Fibroblast of upper back skin (primary cell): ENCODE data around the gene SPIB.
A peak's percentile ranks its signal among the peaks of the same experiment; 100 is the strongest.
"Not testable (repeated sequence)": the region's sequence is repeated elsewhere in the genome, so short reads cannot be mapped to it uniquely, and the experiment has no call there.

Experiments
- DNase-seq: peaks from one replicate; pipeline ENCODE4 v3.0.0-alpha.2; 2013

Gene SPIB

DNA sequence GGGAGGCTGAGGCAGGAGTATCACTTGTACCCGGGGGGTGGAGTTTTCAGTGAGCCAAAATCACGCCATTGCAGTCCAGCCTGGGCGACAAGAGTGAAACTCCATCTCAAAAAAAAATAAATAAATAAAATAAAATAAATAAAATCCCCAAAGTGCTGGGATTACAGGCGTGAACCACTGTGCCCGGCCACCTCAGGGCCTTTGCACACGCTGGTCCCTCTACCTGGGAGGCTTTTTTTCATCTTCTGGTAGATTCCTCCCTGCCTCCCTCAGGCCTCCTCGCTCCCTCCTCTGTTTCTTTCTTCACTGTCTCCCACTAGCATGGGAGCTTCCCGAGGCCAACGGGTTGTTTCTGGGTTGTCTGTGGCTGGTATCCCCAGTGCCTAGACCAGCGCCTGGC is 29.0 kb downstream of the SPIB start:
- DNase-seq, result no peak

DNA sequence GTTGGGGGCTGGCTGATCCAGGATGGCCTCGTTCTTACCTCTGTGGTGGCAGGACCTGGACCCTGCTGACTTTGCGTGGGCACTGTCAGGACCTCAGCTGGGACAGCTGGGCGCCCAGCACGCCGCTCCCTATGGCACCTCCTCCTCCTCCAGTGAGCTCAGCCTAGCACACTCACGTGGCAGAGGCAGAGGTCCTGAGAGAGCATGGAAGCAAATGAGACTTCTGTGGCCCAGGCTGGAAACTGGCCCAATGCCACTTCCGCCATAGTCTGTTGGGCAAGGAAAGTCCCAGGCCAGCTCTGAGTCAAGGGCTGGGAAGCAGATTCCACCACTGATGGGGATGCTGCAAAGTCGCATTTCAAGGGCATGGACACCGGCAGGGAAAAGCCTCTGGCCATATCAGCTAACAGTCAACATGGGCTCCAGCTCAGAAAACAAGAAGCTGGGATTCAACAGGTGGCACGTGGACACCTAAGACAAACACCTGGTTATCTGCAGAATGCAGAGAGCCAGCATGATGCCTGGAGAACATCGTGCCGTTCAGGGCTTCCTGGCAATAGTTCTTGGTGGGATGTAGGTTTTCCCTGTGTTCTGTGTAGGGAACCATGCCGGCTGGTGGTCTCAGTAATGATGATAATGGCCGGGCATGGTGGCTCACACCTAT is 30.6 kb downstream of the SPIB start:
- no peak for DNase-seq

DNA sequence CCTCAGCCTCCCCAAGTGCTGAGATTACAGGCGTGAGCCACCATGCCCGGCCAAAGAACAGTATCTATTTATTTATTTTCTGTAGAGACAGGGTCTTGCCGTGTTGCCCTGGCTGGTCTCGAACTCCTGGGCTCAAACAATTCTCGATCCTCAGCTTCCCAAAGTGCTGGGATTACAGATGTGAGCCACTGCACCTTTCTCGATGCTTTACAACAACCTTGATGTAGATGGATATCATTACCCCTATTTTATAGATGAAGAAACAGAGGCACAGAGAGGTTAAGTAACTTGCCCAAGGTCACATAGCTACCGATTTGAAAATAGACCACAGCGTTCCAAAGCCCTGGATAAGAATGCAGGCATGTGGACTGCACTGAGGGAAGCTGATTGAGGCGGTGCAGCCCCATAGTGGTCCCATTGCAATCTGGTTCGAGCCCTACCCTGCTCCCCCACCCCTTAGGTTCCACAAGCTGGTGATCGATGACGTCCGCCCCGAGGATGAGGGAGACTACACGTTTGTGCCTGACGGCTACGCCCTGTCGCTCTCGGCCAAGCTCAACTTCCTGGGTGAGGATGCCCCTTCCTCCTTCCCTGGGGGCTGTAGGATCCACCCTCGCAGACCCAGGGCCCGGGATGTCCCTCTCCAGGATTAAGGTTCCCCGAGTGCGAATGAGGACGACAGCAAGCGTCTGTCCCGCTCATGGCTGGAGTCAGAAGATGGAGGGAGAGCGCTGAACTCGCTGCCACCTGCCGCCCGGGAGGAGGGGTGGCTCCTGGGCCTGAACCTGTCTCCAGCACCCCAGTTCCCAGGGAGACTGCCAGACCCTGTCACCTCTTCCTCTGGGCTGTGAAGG is 31.9 kb downstream of the SPIB start:
- no peak for DNase-seq

DNA sequence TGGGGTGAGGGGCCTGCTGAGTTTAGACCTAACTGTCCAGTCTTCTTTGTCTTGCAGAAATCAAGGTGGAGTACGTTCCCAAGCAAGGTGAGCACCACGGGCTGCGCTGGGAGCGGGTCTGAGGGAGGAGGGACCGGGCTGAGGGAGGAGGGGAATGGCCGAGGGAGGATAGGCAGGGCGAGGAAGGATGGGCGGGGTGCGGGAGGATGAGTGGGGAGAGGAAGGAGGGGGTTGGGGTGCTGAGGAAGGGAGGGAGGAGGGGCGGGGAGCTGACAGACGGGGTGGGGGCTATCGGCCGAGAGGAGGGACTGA is 32.4 kb downstream of the SPIB start:
- no peak for DNase-seq

DNA sequence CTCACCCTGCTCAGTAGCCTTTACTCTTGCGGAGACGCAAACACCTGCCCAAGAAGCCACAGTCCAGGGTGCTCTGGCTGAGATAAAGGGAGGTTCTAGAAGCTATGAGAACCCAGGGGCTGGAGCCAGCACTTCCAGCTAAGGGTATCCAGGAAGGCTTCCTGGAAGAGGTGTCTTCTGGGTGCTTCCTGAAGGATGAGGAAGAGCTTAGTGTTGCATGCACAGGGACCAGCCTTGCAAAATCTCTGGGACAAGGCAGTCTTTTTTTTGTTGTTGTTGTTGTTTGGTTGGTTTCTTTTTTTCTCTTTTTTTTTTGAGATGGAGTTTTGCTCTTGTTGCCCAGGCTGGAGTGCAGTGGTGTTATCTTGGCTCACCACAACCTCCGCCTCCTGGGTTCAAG is 34.5 kb downstream of the SPIB start:
- DNase-seq, result no peak

DNA sequence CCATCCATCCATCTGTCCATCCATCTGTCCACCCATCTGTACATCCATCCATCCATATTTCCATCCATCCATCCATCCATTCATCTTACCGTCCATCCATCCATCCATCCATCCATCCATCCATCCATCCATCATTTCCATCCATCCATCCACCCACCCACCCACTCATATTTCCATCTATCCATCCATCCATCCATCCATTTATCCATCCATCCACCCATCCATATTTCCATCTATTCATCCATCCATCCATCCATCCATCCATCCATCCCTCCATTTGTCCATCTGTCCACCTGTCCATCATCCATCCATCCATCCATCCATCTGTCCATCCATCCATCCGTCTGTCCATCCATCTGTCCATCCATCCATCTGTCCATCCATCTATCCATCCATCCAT is 37.3 kb downstream of the SPIB start:
- DNase-seq, result no peak

DNA sequence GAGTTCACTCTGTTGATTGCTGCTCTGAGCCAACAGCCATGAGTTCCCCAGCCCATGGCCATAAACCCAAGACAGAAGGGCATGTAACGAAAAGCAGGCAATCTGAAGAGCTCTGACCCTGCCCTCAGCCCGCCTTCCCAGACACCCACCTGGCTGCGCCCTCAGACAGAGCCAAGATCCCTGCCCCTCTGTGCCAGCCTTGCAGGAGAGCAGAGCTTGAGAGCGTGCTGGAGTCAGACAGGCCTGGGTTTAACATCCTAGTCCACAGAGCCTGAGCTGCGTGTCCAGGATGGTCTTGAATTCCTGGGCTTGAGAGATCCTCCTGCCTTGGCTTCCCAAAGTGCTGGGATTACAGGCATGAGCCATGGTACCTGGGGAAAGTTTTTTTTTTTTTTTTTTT is 38.6 kb downstream of the SPIB start:
- DNase-seq, result no peak

DNA sequence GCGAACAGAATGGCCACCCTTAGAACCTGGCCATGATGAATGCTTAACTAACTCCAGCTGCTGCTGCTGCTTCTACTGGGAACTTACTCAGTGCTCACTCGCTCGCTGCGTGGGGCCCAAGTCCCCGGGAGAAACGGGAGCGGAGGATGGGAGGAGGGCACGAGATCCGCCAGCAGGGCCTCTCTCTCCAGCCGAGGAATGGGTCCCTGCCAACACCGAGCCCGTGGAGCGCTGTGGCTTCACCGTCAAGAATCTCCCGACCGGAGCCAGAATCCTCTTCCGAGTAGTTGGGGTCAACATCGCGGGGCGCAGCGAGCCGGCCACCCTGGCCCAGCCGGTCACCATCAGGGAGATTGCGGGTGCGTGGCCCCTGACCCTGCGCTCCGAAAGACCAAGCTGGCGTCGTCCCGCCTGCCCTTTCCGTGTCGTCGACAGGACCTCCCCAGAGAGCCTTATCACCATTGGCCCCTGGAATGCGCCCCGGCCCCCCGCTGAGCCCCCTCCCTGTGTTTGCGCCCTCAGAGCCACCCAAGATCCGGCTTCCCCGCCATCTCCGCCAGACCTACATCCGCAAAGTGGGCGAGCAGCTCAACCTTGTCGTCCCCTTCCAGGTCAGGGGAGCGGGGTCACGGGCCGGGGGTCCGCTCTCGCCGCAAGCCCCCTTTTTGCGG is 39.8 kb downstream of the SPIB start:
- peak; percentile 31 for DNase-seq

DNA sequence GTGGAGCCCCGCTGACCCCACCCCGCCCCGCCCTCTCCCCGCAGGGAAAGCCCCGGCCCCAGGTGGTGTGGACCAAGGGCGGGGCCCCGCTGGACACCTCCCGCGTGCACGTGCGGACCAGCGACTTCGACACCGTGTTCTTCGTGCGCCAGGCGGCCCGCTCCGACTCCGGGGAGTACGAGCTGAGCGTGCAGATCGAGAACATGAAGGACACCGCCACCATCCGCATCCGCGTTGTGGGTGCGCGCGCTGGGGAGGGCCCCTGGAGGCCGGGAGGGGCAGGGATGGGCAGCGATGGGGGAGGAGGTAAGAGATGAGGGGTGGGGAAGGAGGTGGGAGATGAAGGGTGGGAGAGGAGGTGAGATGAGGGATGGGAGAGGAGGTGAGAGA is 40.3 kb downstream of the SPIB start:
- no peak for DNase-seq

DNA sequence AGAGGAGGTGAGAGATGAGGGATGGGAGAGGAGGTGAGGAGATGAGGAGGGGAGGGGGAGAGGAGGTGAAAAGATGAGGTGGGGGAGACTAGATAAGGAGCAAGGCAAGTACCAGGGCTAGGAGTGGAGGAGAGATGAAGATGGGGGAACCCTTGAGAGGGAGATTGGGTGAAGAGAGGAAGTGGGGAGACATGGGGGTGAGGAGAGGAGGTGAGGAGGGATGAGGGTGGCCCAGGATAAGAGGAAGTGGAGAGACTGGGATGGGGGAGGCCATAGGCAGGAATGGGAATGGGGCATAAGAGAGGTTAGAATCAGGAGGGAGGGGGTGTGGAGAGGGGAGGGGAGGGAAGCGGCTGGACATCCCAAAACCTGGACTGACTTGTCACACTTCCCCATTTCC is 40.9 kb downstream of the SPIB start:
- DNase-seq, result no peak

DNA sequence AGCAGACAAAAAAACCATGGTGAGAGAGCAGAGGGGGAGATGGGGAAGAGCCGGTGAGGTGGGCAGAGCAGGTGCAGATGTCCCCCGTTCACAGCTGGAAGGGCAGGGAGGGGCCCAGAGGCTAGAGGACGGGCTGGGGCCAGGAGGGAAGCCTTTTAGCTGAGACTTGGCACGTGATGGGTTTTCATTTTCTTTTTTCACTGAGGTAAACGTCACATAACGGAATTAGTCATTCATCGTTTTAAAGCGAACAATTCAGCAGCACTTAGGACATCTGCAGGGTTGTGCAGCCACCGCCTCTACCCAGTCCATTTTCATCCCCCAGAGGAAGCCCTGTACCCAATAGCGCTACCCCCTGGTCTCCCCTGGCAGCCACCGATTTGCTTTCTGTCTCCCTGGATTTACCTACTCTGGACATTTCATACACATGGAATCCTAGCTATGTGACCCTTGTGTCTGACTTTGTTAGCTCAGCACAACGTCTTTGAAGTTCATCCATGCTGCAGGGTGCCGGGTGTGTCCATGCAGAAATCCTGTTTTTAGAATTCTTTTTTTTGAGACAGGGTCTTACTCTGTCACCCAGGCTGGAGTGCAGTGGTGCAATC is 41.5 kb downstream of the SPIB start:
- peak; percentile 29 for DNase-seq

DNA sequence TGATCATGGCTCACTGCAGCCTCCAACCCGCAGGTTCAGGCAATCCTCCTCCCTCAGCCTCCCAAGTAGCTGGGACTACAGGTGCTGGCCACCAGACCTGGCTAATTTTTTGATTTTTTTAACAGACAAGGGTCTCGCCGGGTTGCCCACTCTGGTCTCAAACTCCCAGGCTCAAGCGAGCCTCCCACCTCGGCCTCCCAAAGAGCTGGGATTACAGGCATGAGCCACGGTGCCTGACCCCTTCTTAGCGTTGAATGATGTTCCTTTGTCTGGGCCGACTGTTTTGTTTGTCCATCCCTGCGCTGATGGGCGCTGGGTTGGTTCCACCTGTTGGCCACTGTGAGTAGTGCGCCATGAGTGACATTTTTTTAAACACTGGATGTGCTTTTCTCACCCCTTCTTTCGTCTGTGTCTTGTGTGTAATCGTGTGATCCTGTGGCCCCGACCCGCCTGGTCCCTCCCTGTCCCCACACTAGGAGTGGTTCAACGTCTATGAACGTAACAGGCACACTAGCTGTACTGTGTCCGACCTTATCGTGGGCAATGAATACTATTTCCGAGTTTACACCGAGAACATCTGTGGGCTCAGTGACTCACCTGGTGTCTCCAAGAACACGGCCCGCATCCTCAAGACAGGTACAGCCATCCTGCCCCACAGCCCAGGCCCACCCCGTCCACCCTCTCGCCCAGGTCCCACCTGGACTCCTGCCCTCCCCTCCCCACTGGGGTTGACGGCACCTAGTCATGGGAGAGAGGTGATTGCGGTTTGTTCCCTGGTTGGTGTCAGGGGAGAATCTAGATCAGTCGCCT is 42.5 kb downstream of the SPIB start:
- DNase-seq, result peak; percentile 64

DNA sequence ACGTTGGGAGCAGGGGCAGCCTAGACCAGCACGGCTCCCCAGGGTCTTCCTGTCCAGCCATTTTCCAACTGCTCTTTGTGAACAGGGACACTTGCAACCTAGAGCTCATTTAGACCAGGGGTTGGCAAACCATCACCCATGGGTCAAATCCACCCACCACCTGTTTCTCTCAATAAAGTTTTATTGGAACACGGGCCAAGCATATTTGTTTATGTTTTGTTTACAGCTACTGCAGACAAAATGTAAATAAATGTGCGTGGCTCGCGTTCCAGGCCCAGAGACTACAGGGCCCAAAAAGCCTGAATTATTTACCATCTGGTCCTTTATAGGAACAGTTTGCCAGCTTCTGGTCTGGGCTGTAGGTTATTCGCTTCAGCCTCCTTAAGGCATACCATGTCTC is 44.2 kb downstream of the SPIB start:
- no peak for DNase-seq

DNA sequence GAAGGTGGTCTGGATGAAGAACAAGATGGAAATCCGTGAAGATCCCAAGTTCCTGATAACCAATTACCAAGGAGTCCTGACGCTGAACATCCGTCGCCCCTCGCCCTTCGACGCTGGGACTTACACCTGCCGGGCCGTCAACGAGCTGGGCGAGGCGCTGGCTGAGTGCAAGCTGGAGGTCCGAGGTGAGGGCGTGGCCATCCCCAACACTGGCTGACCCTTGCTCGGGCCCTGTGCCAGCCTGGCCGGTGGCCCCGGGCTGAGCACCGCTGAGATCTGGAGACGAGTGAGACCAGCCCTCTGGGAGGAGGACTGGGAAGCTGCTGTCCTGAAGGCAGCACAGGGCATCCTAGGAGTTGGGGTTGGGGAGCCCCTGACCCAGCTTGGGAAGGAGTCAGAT is 45.6 kb downstream of the SPIB start:
- no peak for DNase-seq

DNA sequence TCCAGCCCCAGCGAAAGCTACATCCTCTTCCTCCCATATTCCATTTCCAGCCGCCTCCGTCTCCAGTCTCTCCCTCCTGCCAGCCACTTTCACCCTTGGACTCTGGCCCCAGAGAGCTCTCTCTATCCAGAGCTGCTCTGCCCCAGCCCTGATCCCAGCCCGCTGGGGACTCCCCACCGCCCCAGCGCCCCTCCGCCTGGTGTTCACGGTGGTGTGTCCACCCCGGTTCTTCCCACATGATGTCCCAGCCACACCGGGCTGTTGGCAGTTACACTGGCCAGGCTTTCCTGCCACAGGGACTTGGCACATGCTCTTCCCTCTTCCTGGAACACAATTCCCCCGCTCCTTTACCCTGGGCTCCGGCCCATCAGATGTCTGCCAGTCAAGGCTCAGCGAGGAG is 46.3 kb downstream of the SPIB start:
- no peak for DNase-seq

DNA sequence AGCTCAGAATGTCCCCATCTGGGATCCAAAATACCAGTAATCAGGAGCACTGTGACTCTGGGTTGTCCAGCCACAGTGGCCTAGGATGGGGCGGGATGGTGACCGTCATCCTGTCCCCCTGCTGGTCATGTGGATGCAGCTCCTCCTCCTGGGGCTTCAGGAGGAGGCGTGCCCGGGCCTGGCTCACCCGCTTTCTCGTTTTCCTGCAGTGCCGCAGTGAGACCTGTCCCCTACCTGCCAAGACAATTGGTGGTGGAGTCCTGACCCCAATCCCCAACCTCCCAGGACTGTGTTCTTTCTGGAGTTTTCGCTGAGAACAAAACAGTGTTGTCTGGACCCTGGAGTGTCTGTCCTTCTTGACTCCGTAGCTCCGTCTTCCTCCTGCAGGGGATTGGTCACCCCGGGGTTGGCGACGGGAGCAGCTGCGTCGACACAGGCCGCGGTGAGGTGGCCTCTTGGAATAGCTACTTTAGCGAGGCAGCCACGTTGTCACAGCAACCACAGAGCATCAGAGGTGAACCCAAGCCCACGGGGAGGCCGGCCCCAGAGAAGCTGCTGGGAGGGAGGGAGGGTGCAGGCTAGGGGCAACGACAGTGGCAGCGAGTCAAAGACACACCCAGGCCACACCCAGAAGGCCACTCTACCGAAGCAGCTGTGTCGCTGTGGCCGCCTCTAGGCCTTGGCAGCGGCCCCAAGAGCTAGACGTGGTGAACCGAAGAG is 47.4 kb downstream of the SPIB start:
- DNase-seq, result no peak

DNA sequence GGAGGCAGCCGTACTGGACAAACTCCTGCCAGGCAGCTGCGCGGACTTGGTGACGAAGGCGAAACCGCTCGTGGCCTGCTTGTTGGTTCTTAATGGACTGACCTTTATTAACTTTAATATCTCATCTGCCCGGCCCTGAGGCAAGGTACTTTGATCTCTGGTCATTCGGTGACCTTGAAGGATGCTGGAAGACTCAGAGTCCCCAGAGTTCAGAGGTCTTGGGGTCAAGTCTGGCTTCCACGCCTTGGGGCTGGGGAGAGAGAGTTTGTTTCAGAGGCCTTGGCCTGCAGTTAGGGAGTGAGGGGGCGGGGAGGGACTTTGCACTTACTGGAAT is 47.9 kb downstream of the SPIB start:
- DNase-seq, result no peak

DNA sequence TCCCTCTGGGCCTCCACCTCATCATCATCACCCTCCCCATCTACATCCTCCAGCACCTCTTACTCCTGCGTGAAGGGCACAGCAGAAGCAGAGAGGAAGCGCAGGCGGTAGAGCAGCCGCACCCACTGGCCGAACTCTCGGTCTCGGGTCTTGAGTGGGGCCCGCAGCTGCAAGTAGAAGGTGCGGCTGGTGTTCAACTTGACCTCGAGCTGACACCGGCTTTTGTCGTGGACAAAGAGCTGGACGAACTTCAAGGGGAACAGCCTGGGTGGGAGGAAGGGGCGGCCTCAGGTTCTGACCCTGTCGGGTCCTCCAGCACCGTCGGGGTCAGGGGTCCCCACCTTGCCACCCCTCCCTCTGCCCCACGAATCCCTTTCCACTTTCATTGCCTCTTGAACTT is 48.8 kb downstream of the SPIB start:
- DNase-seq, result no peak

DNA sequence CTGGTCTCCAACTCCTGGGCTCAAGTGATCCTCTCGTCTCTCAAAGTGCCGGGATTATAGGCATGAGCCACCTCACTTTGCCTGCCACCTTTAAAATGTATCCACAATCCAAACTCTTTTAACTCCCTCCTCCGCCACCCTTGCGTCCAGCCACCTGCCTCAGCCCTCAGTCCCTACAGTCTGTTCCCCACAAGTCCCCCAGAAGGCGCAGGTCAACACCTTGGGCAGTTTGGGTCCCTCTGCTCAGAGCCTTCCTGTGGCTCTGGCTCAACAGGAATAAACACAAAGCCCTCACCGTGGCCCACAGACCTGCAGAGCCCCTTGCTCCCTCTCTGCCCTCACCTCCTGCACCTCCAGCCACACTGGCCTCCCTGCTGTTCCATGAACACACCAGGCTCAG is 50.1 kb downstream of the SPIB start:
- no peak for DNase-seq

DNA sequence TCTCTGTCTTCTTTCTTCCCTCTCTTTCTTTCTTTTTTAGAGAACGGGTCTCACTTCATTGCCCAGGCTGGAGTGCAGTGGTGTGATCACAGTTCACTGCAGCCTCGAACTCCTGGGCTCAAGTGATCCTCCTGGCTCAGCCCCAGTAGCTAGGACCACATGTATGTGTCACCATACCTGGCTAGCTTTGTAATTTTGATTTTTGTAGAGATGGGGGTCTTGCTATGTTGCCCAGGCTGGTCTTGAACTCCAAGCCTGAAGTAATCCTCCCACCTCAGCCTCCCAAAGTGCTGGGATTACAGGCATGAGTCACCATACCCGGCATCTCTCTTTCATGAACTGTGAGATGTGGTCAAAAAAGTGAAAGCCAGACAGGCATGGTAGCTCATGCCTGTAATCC is 54.6 kb downstream of the SPIB start:
- not testable (repeated sequence) for DNase-seq

DNA sequence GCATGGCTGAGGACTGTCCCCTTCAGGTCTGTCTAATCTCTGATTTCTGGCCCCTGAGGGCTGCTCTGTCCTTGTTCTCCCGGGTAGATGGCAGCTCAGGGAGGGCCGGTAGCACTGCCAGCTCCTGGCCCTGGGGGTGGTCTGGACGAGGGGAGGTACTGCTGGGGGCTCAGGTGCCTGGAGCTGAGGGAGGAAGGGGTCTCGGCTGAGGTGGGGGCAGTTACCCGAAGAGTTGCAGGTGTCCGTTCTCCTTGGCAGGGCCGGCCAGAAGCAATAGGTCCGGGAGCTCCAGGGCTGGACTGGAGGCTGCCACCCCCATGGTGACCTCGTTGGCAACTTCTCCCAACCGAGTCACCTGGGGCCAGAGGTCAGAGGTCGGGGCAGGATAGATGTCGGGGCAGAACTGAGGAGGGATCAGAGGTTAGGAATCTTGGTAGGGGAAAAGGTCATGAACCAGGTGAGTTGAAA is 56.4 kb downstream of the SPIB start:
- DNase-seq, result no peak

DNA sequence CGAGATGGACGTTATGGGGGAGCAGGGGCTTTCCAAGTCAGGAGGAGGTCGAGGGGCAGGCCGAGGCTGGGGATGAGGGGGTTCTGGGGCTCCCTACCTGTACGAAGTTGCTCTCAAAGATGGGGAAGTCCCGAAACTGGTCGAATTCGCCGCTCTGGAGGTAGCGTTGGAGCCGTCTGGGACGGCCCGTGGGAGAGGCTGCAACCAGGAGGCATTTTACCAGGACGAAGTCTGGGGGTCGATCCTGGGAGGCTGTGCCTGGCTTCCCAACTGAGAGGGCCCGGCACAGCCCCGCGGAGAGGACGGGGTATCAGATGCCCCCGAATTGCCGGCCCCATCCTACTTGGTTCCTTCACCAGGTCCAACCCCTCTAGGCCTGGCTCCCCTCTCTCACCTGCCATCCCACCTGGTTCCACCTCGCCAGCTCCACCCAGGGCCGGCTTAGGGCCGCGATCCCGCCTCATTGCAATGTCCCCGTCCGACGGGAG is 57.0 kb downstream of the SPIB start:
- no peak for DNase-seq
